Cardiac muscle cell (in vitro differentiated cells and primary cell): ENCODE data around the gene LRP1B. TPM values are rescaled to one million over a fixed set of nuclear protein-coding genes. Genes with fewer than 3 reads are reported as not detected.

Experiments used
- DNase-seq, 2 donors: peaks; one replicate each; pipeline versions ENCODE4 v3.0.0 to v3.0.0-alpha.2; 2010 to 2017; ENCODE audit warnings: low read depth in 1 of 2, low spot score in 1 of 2
- H3K27ac ChIP-seq: fragments of 200-600 bp; sonication (generic); 2 replicates; pipeline ENCODE4 v1.5.1; 2016
- H3K27me3 ChIP-seq: fragments of 200-600 bp; sonication (generic); 2 replicates; pipeline ENCODE4 v1.6.0; 2016; ENCODE audit warnings: control low read depth
- H3K36me3 ChIP-seq: fragments of 200-600 bp; sonication (generic); 2 replicates; pipeline ENCODE4 v1.5.1; 2016; ENCODE audit warnings: control low read depth
- H3K4me1 ChIP-seq: fragments of 200-600 bp; sonication (generic); 2 replicates; pipeline ENCODE4 v1.8.1; 2017; ENCODE audit warnings: low read depth, mild to moderate bottlenecking, mixed run types
- H3K4me3 ChIP-seq: fragments of 200-600 bp; sonication (generic); 2 replicates; pipeline ENCODE4 v1.5.1; 2016; ENCODE audit warnings: mild to moderate bottlenecking
- H3K9me3 ChIP-seq: fragments of 200-600 bp; sonication (generic); 2 replicates; pipeline ENCODE4 v1.5.1; 2017; ENCODE audit warnings: low read depth, mild to moderate bottlenecking, control low read depth
- polyA plus RNA-seq: library from polyadenylated mRNA; unstranded; fragments of >200 nt; fragmentation: Nextera tagmentation; extraction: Ambion mirVana; gene quantifications from 2 replicates; pipeline ENCODE4 v1.2.1, GENCODE V29; 2016
- total RNA-seq: library from RNA; depleted of rRNA; stranded (reverse); fragments of >200 nt; gene quantifications from 2 replicates; pipeline ENCODE4 v1.2.3, GENCODE V29; 2016
- TF ChIP-seq, protein P1 (sequence below): IDR thresholded peaks from 2 replicates; pipeline ENCODE4 v1.5.1; 2012; ENCODE audit warnings: low read depth, mild to moderate bottlenecking, low read length

LRP1B gene
- total and polyA plus RNA-seq, 2 experiments from 2014 or later: 1.2 to 2.5 TPM

DNA sequence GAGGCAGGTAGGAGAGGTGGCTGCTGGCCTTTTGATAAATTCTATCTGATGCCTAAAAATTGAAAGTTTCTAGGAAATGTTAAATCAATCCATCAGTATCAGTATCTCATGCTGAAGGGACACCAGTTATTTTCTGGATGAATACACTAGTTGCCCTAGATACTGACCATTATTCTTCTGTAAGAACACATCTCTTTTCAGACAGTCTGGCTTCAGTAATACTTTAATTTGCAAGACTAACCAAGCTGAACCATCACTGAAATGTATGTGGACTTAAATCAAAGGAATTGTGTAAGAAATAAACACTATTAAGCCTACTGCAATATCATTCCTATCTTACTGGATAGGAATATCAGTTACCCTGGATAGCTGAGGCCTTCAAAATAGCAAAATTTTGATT is 1546.3 kb downstream of the LRP1B start:
- H3K9me3 ChIP-seq: no peaks in the 10 kb centered on the region
- no peak overlapping the region for H3K4me3 ChIP-seq
- H3K36me3 ChIP-seq: no peaks in the 10 kb centered on the region
- H3K4me1 ChIP-seq: no peaks in the 10 kb centered on the region
- H3K27ac ChIP-seq: no peak overlapping the region
- no peaks in the 10 kb centered on the region for H3K27me3 ChIP-seq
- TF ChIP-seq, protein P1, sequence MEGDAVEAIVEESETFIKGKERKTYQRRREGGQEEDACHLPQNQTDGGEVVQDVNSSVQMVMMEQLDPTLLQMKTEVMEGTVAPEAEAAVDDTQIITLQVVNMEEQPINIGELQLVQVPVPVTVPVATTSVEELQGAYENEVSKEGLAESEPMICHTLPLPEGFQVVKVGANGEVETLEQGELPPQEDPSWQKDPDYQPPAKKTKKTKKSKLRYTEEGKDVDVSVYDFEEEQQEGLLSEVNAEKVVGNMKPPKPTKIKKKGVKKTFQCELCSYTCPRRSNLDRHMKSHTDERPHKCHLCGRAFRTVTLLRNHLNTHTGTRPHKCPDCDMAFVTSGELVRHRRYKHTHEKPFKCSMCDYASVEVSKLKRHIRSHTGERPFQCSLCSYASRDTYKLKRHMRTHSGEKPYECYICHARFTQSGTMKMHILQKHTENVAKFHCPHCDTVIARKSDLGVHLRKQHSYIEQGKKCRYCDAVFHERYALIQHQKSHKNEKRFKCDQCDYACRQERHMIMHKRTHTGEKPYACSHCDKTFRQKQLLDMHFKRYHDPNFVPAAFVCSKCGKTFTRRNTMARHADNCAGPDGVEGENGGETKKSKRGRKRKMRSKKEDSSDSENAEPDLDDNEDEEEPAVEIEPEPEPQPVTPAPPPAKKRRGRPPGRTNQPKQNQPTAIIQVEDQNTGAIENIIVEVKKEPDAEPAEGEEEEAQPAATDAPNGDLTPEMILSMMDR: no peak
- no peak for DNase-seq

DNA sequence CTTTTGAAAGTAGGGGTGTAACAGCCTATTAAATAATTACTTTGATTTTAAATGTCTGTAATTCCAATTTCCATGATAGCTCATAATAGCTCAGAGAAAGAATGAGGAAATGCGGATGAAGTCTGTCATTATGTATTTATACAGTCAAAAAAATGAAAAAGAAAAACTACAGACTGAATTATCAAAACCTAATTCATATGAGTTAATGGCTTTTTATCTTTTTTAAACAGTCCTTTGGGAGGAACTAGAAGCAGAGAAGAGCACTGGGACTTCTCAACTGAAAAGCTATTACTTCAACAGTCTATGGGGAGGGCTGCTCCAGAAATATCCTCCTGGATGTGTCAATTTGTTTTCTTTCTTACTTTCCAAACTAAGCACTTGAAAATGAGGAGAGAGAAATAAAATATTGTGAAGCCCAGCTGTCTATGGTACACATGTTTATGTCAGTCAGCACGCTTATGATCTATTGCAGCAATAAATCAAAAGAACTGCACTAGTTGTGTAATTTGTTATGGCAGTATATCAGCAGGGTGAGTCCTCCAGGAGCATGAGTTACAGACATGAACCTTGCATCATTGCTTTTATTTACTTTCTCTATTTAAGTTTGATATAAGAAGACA is 1550.2 kb downstream of the LRP1B start:
- no peaks in the 10 kb centered on the region for H3K36me3 ChIP-seq
- peak in 1 of 2 donors; percentile 33 for DNase-seq
- TF ChIP-seq, protein P1: no peak
- no peak overlapping the region for H3K4me3 ChIP-seq
- no peaks in the 10 kb centered on the region for H3K4me1 ChIP-seq
- no peaks in the 10 kb centered on the region for H3K27me3 ChIP-seq
- H3K27ac ChIP-seq: no peak overlapping the region
- no peaks in the 10 kb centered on the region for H3K9me3 ChIP-seq

DNA sequence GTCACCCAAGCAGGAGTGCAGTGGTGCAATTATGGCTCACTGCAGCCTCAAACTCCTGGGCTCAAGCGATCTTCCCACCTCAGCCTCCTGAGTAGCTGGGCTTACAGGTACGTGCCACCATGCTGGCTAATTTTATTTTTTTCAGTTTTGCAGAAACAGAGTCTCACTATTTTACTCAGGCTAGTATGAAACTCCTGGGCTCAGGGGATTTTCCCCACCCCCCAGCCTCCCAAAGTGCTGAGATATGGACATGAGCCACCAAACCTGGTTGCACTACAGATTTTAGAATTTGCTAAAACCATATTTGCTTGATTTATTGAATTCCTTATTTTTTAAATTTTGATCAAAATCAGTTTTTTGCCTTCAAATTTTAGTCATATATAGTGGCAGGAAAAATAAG is 1553.4 kb downstream of the LRP1B start:
- Histone ChIP-seq H3K9me3 (no peaks in the 10 kb centered on the region), H3K4me1 (no peaks in the 10 kb centered on the region), H3K4me3 (no peak overlapping the region), H3K27me3 (no peaks in the 10 kb centered on the region), H3K36me3 (no peaks in the 10 kb centered on the region), H3K27ac (no peak overlapping the region)
- TF ChIP-seq, protein P1: no peak
- no peak for DNase-seq

DNA sequence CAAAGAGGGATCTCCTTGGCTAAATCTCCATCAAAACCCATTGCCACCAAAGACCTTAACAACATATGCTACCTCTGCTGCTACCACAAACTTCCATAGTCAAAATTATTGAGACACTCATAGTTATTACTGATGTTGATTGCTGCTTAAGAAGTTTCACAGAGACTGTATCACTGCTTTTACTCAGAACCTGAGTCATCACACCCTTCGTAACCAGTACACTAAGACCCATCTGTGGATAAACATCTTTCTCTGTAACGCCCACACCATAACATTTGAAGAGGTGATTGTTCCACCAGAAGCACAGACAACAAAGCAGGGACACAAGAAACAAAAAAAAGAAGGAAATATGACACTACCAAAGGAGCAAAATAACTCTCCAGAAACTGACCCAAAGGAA is 1563.1 kb downstream of the LRP1B start:
- H3K4me1 ChIP-seq: no peaks in the 10 kb centered on the region
- no peak overlapping the region for H3K4me3 ChIP-seq
- no peaks in the 10 kb centered on the region for H3K9me3 ChIP-seq
- TF ChIP-seq, protein P1: no peak
- no peak overlapping the region for H3K27ac ChIP-seq
- DNase-seq: peak in 1 of 2 donors; percentile 9
- no peaks in the 10 kb centered on the region for H3K36me3 ChIP-seq
- no peaks in the 10 kb centered on the region for H3K27me3 ChIP-seq

DNA sequence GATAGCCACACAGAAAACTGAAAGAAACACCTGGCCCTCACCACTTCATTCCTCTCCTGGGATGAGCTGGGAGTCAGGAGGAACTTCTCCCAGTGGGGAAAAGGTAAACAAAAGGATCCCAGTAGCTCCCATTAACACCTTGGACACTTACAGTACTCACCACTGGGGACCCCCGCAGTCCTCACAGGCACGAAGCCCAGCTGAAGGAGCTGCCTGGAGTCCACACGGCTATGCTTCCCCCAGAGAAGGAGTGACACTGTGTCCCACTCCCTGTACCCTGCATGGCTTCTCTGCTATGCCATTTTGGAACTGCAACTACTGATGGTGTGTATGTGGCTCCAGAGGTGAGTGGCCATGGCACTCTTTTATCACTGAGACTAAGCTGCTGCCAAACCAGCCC is 1565.1 kb downstream of the LRP1B start:
- H3K36me3 ChIP-seq: no peaks in the 10 kb centered on the region
- DNase-seq: no peak
- H3K4me1 ChIP-seq: no peaks in the 10 kb centered on the region
- no peak overlapping the region for H3K27ac ChIP-seq
- H3K4me3 ChIP-seq: no peak overlapping the region
- H3K27me3 ChIP-seq: no peaks in the 10 kb centered on the region
- TF ChIP-seq, protein P1: no peak
- H3K9me3 ChIP-seq: no peaks in the 10 kb centered on the region
